Measurements from ENCODE around the gene TFF3. TPM values are rescaled to one million over a fixed set of nuclear protein-coding genes. Genes with fewer than 3 reads are reported as not detected.

TFF3 gene
- total and polyA plus RNA-seq, 2 of the 4 experiments (the other 2 are of a cell fraction), result not detected

GRCh38 chr21:42340187-42341050 lies 25.2 kb upstream of the TFF3 start:
- dilution Hi-C loops (cut with HindIII; ENCODE audit: low sequenced_read_pairs, unreplicated experiment) (no loop called here), in situ Hi-C loops (cut with MboI; ENCODE audit: low sequenced_read_pairs) (no loop called here), intact Hi-C loops (cut with micrococcal nuclease) (no loop called here)
- ATAC-seq (ENCODE audit: low read depth), result no peak
- H3K56ac ChIP-seq (ENCODE audit: extremely low read depth, insufficient read depth, low read length), result no peak overlapping the region
- H3K9me3 ChIP-seq (ENCODE audit: control insufficient read depth, insufficient read depth, low read length), result no peaks in the 10 kb centered on the region
- H2BK15ac ChIP-seq (ENCODE audit: low read depth, low read length), result no peak overlapping the region
- H4K8ac ChIP-seq (ENCODE audit: low read depth in 2 of 2, low read length in 2 of 2), result no peak overlapping the region
- H3K14ac ChIP-seq (replicated peaks; ENCODE audit: low read depth, low read length), result no peak overlapping the region
- H4K91ac ChIP-seq (ENCODE audit: insufficient read depth, low read depth, low read length), result no peak overlapping the region
- no peak for DNase-seq
- H2BK5ac ChIP-seq (ENCODE audit: low read depth, low read length, poor library complexity, severe bottlenecking), result no peak overlapping the region
- H3K9me1 ChIP-seq (ENCODE audit: insufficient read depth, low read length), result no peaks in the 10 kb centered on the region; the same call in 1 of the 2 replicates
- H3K4ac ChIP-seq (ENCODE audit: low read depth, low read length), result no peak overlapping the region
- H3K9ac ChIP-seq (ENCODE audit: low read depth, low read length), result no peak overlapping the region
- H2BK20ac ChIP-seq (ENCODE audit: low read depth, low read length), result no peak overlapping the region
- no peak overlapping the region for H4K5ac ChIP-seq (ENCODE audit: low read depth, low read length)
- H2AK9ac ChIP-seq (replicated peaks; ENCODE audit: low read depth, low read length, poor library complexity), result no peak overlapping the region
- H3K23ac ChIP-seq (ENCODE audit: low read depth, low read length), result no peak overlapping the region
- H3K18ac ChIP-seq (ENCODE audit: low read depth, low read length), result no peak overlapping the region
- H2AFZ ChIP-seq (replicated peaks; ENCODE audit: low read length, poor library complexity), result peak overlapping the region; percentile 32
- H2AK5ac ChIP-seq (ENCODE audit: low read depth, low read length), result no peak overlapping the region
- H4K20me1 ChIP-seq (ENCODE audit: insufficient read depth, low read length), result no peaks in the 10 kb centered on the region
- CTCF ChIA-PET, result no interaction called here
- no peaks in the 10 kb centered on the region for H3K36me3 ChIP-seq (ENCODE audit: control insufficient read depth, insufficient read depth, low read length)
- no peaks in the 10 kb centered on the region for H3K79me1 ChIP-seq (ENCODE audit: low read depth in 1 of 2, low read length in 2 of 2)
- H3K27ac ChIP-seq (ENCODE audit: insufficient read depth, low read length), result no peak overlapping the region
- TF ChIP-seq MXI1 (IDR thresholded peaks at IDR 0.05; ENCODE audit: borderline replicate concordance, low read depth, low read length), result no peak
- TF ChIP-seq CHD1 (IDR thresholded peaks at IDR 0.05; ENCODE audit: low read depth, low read length), result no peak
- no peak for TF ChIP-seq MAFK (IDR thresholded peaks at IDR 0.05; ENCODE audit: low read depth, low read length)
- no peak for TF ChIP-seq FOS (IDR thresholded peaks at IDR 0.05; ENCODE audit: low read depth, low read length)
- no peak for TF ChIP-seq SMC3 (IDR thresholded peaks at IDR 0.05; ENCODE audit: low read depth, low read length)
- no peak for TF ChIP-seq BHLHE40 (IDR thresholded peaks at IDR 0.05; ENCODE audit: low read depth, low read length)
- TF ChIP-seq, protein P1, sequence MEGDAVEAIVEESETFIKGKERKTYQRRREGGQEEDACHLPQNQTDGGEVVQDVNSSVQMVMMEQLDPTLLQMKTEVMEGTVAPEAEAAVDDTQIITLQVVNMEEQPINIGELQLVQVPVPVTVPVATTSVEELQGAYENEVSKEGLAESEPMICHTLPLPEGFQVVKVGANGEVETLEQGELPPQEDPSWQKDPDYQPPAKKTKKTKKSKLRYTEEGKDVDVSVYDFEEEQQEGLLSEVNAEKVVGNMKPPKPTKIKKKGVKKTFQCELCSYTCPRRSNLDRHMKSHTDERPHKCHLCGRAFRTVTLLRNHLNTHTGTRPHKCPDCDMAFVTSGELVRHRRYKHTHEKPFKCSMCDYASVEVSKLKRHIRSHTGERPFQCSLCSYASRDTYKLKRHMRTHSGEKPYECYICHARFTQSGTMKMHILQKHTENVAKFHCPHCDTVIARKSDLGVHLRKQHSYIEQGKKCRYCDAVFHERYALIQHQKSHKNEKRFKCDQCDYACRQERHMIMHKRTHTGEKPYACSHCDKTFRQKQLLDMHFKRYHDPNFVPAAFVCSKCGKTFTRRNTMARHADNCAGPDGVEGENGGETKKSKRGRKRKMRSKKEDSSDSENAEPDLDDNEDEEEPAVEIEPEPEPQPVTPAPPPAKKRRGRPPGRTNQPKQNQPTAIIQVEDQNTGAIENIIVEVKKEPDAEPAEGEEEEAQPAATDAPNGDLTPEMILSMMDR (conservative IDR thresholded peaks at IDR 0.05; ENCODE audit: low read depth, low read length), result no peak
- no peak for TF ChIP-seq RFX5 (IDR thresholded peaks at IDR 0.05; ENCODE audit: low read depth, low read length)
- no peak for TF ChIP-seq MAZ (IDR thresholded peaks at IDR 0.05; ENCODE audit: borderline replicate concordance, low read depth, low read length)
- no peak for TF ChIP-seq POLR2A (IDR thresholded peaks at IDR 0.05; ENCODE audit: low read depth, low read length)
- no peak for TF ChIP-seq RCOR1 (IDR thresholded peaks at IDR 0.05; ENCODE audit: insufficient replicate concordance, low read length)
- no peak for TF ChIP-seq NFE2L2 (IDR thresholded peaks at IDR 0.05; ENCODE audit: low read depth, low read length)
- no peak for TF ChIP-seq CEBPB (IDR thresholded peaks at IDR 0.05; ENCODE audit: low read depth, low read length)
- no peak for TF ChIP-seq RAD21 (IDR thresholded peaks at IDR 0.05; ENCODE audit: low read length)
- no peak for TF ChIP-seq USF2 (IDR thresholded peaks at IDR 0.05; ENCODE audit: low read depth, low read length)
- H3K4me1 ChIP-seq (ENCODE audit: control insufficient read depth, insufficient read depth, low read length), result no peaks in the 10 kb centered on the region; the same call in 1 of the 2 replicates
- no TSS peak for BruUV-seq (replicated peaks)
- 77% methylated on average over 9 of the region's 24 CpGs; no CpG with 5 or more reads in 1 of the 2 experiments for WGBS, 2 experiments (ENCODE audit: extremely low coverage in 2 of 2, insufficient read length in 1 of 2)
- H2BK120ac ChIP-seq (ENCODE audit: low read depth, low read length), result no peak overlapping the region
- no peak overlapping the region for H3K4me3 ChIP-seq (ENCODE audit: insufficient read depth, low read depth, low read length)
- POLR2A ChIA-PET (ENCODE audit: unreplicated experiment), result no interaction called here
- peaks cover 15% of the 10 kb centered on the region for H3K27me3 ChIP-seq (ENCODE audit: control insufficient read depth, insufficient read depth, low read length)
- no peak overlapping the region for H3K4me2 ChIP-seq (ENCODE audit: low read depth, low read length)
